SK-N-SH (cell line): Measurements from ENCODE around the gene REEP3.

Experiments used
- POLR2AphosphoS5 ChIP-seq: IDR thresholded peaks from 2 replicates; pipeline ENCODE4 v1.6.1; 2012; ENCODE audit warnings: low read depth, low read length
- SMC3 ChIP-seq: IDR thresholded peaks from 2 replicates; pipeline ENCODE4 v1.6.1; 2012; ENCODE audit warnings: low read depth, low read length, improper control_type of control experiment
- TCF12 ChIP-seq: IDR thresholded peaks from 2 replicates; pipeline ENCODE4 v1.4.0; 2012

- TF ChIP-seq POLR2AphosphoS5, result no peak
- TF ChIP-seq TCF12, result no peak
- no peak for TF ChIP-seq SMC3
These were observed 62.2 kb downstream of the REEP3 start for GRCh38 chr10:63583397-63583796.
